ENCODE measurements around the gene MINDY4. TPM values are rescaled to one million over a fixed set of nuclear protein-coding genes. Genes with fewer than 3 reads are reported as not detected.

MINDY4 gene
- total RNA-seq, 1 experiment from 2014 or later = 3.0 TPM

GRCh38 chr7:30814700-30815387, 43.6 kb downstream of the MINDY4 start:
- H3F3A ChIP-seq (ENCODE audit: low read length, unreplicated experiment) = no peaks in the 10 kb centered on the region
- H3K9ac ChIP-seq (ENCODE audit: low read length) = no peak overlapping the region
- 0 out of 2 replicates have a peak, but pooled peaks have one; percentile 15 for ATAC-seq
- peaks cover 6% of the 10 kb centered on the region; the same call in 1 of the 2 replicates for H3K4me1 ChIP-seq (ENCODE audit: insufficient read depth, low read length)
- TF ChIP-seq CTCF (conservative IDR thresholded peaks at IDR 0.05; ENCODE audit: low read depth, low read length) = no peak
- no peak for TF ChIP-seq EZH2phosphoT487 (IDR thresholded peaks at IDR 0.05; ENCODE audit: borderline replicate concordance, low read length)
- no peak for TF ChIP-seq EZH2 (IDR thresholded peaks at IDR 0.05; ENCODE audit: low read length, unreplicated experiment)
- no peaks in the 10 kb centered on the region for H4K20me1 ChIP-seq (ENCODE audit: low read length)
- intact Hi-C loops (cut with micrococcal nuclease) = no loop called here
- ChIA-PET POLR2A (ENCODE audit: unreplicated experiment) (interaction anchor here (0.6 kb wide), 1 partner anchor 11 kb away, joined by 3 read pairs; no protein-coding TSS in a partner anchor), CTCF (interaction anchor here (0.6 kb wide), 1 partner anchor 14 kb away, joined by 3 read pairs; no protein-coding TSS in a partner anchor)
- BruUV-seq (replicated peaks) = no TSS peak
- no peak overlapping the region for H3K4me2 ChIP-seq (ENCODE audit: low read length)
- no peak overlapping the region for H3K4me3 ChIP-seq (ENCODE audit: low read length)
- H3K27ac ChIP-seq (ENCODE audit: low read length) = no peak overlapping the region
- H3K36me3 ChIP-seq (ENCODE audit: low read depth, low read length) = no peaks in the 10 kb centered on the region
- DNase-seq = peak; percentile 5
- no peaks in the 10 kb centered on the region for H3K79me2 ChIP-seq (ENCODE audit: low read length)
- H3K27me3 ChIP-seq (ENCODE audit: low read length) = no peaks in the 10 kb centered on the region
- H3K9me2 ChIP-seq (replicated peaks; ENCODE audit: low read length) = no peaks in the 10 kb centered on the region
- H3K9me3 ChIP-seq (ENCODE audit: low read length) = no peaks in the 10 kb centered on the region
- no peak overlapping the region for H2AFZ ChIP-seq (ENCODE audit: low read length)

- Histone ChIP-seq H3F3A (ENCODE audit: low read length, unreplicated experiment) (no peaks in the 10 kb centered on the region), H3K27me3 (ENCODE audit: low read length) (no peaks in the 10 kb centered on the region), H3K27ac (ENCODE audit: low read length) (no peak overlapping the region), H3K9ac (ENCODE audit: low read length) (no peak overlapping the region), H3K79me2 (ENCODE audit: low read length) (no peaks in the 10 kb centered on the region), H3K4me3 (ENCODE audit: low read length) (no peak overlapping the region), H3K4me2 (ENCODE audit: low read length) (no peak overlapping the region), H4K20me1 (ENCODE audit: low read length) (no peaks in the 10 kb centered on the region), H3K36me3 (ENCODE audit: low read depth, low read length) (no peaks in the 10 kb centered on the region), H3K9me3 (ENCODE audit: low read length) (no peaks in the 10 kb centered on the region), H3K9me2 (replicated peaks; ENCODE audit: low read length) (no peaks in the 10 kb centered on the region), H3K4me1 (ENCODE audit: insufficient read depth, low read length) (peaks cover 6% of the 10 kb centered on the region; the same call in 1 of the 2 replicates), H2AFZ (ENCODE audit: low read length) (no peak overlapping the region)
- POLR2A ChIA-PET (ENCODE audit: unreplicated experiment) = no interaction called here
- ATAC-seq (no peak), DNase-seq (no peak)
- no peak for TF ChIP-seq EZH2phosphoT487 (IDR thresholded peaks at IDR 0.05; ENCODE audit: borderline replicate concordance, low read length)
- no peak for TF ChIP-seq CTCF (conservative IDR thresholded peaks at IDR 0.05; ENCODE audit: low read depth, low read length)
- TF ChIP-seq EZH2 (IDR thresholded peaks at IDR 0.05; ENCODE audit: low read length, unreplicated experiment) = no peak
- BruUV-seq (replicated peaks) = no TSS peak
- intact Hi-C loops (cut with micrococcal nuclease) = no loop called here
- CTCF ChIA-PET = interaction anchor here (0.6 kb wide), 1 partner anchor 14 kb away, joined by 3 read pairs; no protein-coding TSS in a partner anchor
Measured at GRCh38 chr7:30815388-30815854, 44.2 kb downstream of the MINDY4 start.

Measured in PC-3 (cell line).